HG02884 (cell line): ENCODE measurements around the gene DOLK.
A peak's percentile ranks its signal among the peaks of the same experiment; 100 is the strongest.

Experiments used
- ATAC-seq: cut with Tn5 transposase; IDR thresholded peaks from one replicate; pipeline ENCODE4 v1.9.1; 2021; ENCODE audit warnings: mild to moderate bottlenecking, moderate library complexity; ENCODE audit not compliant: unreplicated experiment

Gene DOLK

GRCh38 chr9:128909859-128910258 lies 37.5 kb downstream of the DOLK start:
- no peak for ATAC-seq

- no peak for ATAC-seq
Measured at GRCh38 chr9:128908372-128908771, 39.0 kb downstream of the DOLK start.

- ATAC-seq, result no peak
Measured at GRCh38 chr9:128906741-128907140, 40.7 kb downstream of the DOLK start.

- no peak for ATAC-seq
Measured at GRCh38 chr9:128905964-128906363, 41.4 kb downstream of the DOLK start.

GRCh38 chr9:128903871-128904620 lies 43.4 kb downstream of the DOLK start:
- no peak for ATAC-seq

- no peak for ATAC-seq
Measured at GRCh38 chr9:128903079-128903461, 44.3 kb downstream of the DOLK start.

GRCh38 chr9:128902351-128903078 lies 44.9 kb downstream of the DOLK start:
- peak; percentile 69 for ATAC-seq

- no peak for ATAC-seq
Measured at GRCh38 chr9:128901822-128902221, 45.6 kb downstream of the DOLK start.

GRCh38 chr9:128901379-128901778 lies 46.0 kb downstream of the DOLK start:
- ATAC-seq, result no peak

- no peak for ATAC-seq
Measured at GRCh38 chr9:128899566-128900322, 47.7 kb downstream of the DOLK start.

GRCh38 chr9:128898845-128899565 lies 48.4 kb downstream of the DOLK start:
- ATAC-seq, result no peak

GRCh38 chr9:128898382-128898781 lies 49.0 kb downstream of the DOLK start:
- no peak for ATAC-seq

GRCh38 chr9:128895556-128895955 lies 51.8 kb downstream of the DOLK start:
- ATAC-seq, result no peak
